IMR-90 (cell line): ENCODE results near the gene ARHGAP10. TPM values are rescaled to one million over a fixed set of nuclear protein-coding genes. Genes with fewer than 3 reads are reported as not detected.

Source experiments
- ATAC-seq: fragments of 200-7000 bp; cut with Tn5 transposase; 2 replicates; pipeline ENCODE4 v1.9.1; 2020; ENCODE audit warnings: low read depth, mild to moderate bottlenecking, moderate library complexity
- BruUV-seq: library from RNA; stranded (reverse); fragments of 400-500 nt; replicated peaks from 2 replicates; lab custom pipeline; 2021; lab: Mats Ljungman, UMichigan
- CTCF ChIA-PET: fragments of 300-600 bp; formaldehyde crosslinking; extraction: SDS; loops from one replicate; lab custom pipeline; 2021; ENCODE audit warnings: antibody characterized with exemption; lab: Yijun Ruan, JAX
- POLR2A ChIA-PET: fragments of 300-600 bp; sonication (Branson Sonifier 250); formaldehyde crosslinking; loops from one replicate; lab custom pipeline; 2022; ENCODE audit warnings: antibody characterized with exemption; ENCODE audit not compliant: unreplicated experiment; lab: Charles Lee
- DNase-seq: peaks from one replicate; pipeline ENCODE4 v3.0.0; 2013
- H2AFZ ChIP-seq: replicated peaks from 2 replicates; pipeline ENCODE3; 2013; ENCODE audit warnings: low read length, mild to moderate bottlenecking; ENCODE audit not compliant: poor library complexity
- H2AK5ac ChIP-seq: 2 replicates; pipeline ENCODE4 v1.6.1; 2013; ENCODE audit warnings: low read depth, low read length, inconsistent platforms
- H2AK9ac ChIP-seq: replicated peaks from 2 replicates; pipeline ENCODE3; 2013; ENCODE audit warnings: mild to moderate bottlenecking, low read depth, low read length, moderate library complexity; ENCODE audit not compliant: poor library complexity
- H2BK120ac ChIP-seq: 2 replicates; pipeline ENCODE4 v1.6.1; 2013; ENCODE audit warnings: low read depth, low read length, inconsistent platforms
- H2BK15ac ChIP-seq: 3 replicates; pipeline ENCODE4 v1.6.1; 2013; ENCODE audit warnings: low read depth, low read length, inconsistent platforms
- H2BK20ac ChIP-seq: 2 replicates; pipeline ENCODE4 v1.6.1; 2013; ENCODE audit warnings: low read depth, mild to moderate bottlenecking, inconsistent platforms, low read length, moderate library complexity
- H2BK5ac ChIP-seq: 2 replicates; pipeline ENCODE4 v1.6.1; 2013; ENCODE audit warnings: mild to moderate bottlenecking, low read depth, low read length, inconsistent platforms; ENCODE audit not compliant: poor library complexity, severe bottlenecking
- H3K14ac ChIP-seq: replicated peaks from 2 replicates; pipeline ENCODE4 v1.6.1; 2013; ENCODE audit warnings: low read depth, low read length, inconsistent platforms
- H3K18ac ChIP-seq: 2 replicates; pipeline ENCODE4 v1.6.1; 2013; ENCODE audit warnings: low read depth, low read length, control low read depth
- H3K23ac ChIP-seq: 2 replicates; pipeline ENCODE4 v1.6.1; 2013; ENCODE audit warnings: low read depth, low read length, inconsistent platforms
- H3K27ac ChIP-seq: 2 replicates; pipeline ENCODE4 v1.5.1; 2013; ENCODE audit warnings: mild to moderate bottlenecking, control low read depth, low read length; ENCODE audit not compliant: insufficient read depth
- H3K27me3 ChIP-seq: 2 replicates; pipeline ENCODE4 v1.6.1; 2013; ENCODE audit warnings: low read length; ENCODE audit not compliant: control insufficient read depth, insufficient read depth
- H3K36me3 ChIP-seq: 2 replicates; pipeline ENCODE4 v1.6.1; 2013; ENCODE audit warnings: low read length, mixed read lengths; ENCODE audit not compliant: control insufficient read depth, insufficient read depth
- H3K4ac ChIP-seq: 2 replicates; pipeline ENCODE4 v1.6.1; 2013; ENCODE audit warnings: low read depth, low read length, inconsistent platforms
- H3K4me1 ChIP-seq: 2 replicates; pipeline ENCODE4 v1.6.1; 2013; ENCODE audit warnings: low read length, mixed read lengths; ENCODE audit not compliant: control insufficient read depth, insufficient read depth
- H3K4me2 ChIP-seq: 2 replicates; pipeline ENCODE4 v1.6.1; 2013; ENCODE audit warnings: low read depth, mild to moderate bottlenecking, control low read depth, low read length, moderate library complexity
- H3K4me3 ChIP-seq: 2 replicates; pipeline ENCODE4 v1.5.1; 2013; ENCODE audit warnings: low read depth, mild to moderate bottlenecking, control low read depth, low read length, moderate library complexity; ENCODE audit not compliant: insufficient read depth
- H3K56ac ChIP-seq: 2 replicates; pipeline ENCODE4 v1.6.1; 2013; ENCODE audit warnings: low read length, inconsistent platforms; ENCODE audit not compliant: insufficient read depth; ENCODE audit errors: extremely low read depth
- H3K79me1 ChIP-seq, 2 experiments: 2 replicates each; pipeline ENCODE4 v1.6.1; 2013; ENCODE audit warnings: low read length in 2 of 2, inconsistent platforms in 1 of 2, low read depth in 1 of 2
- H3K9ac ChIP-seq: 2 replicates; pipeline ENCODE4 v1.6.1; 2013; ENCODE audit warnings: low read depth, low read length, control low read depth
- H3K9me1 ChIP-seq: 2 replicates; pipeline ENCODE4 v1.6.1; 2013; ENCODE audit warnings: low read length, inconsistent platforms; ENCODE audit not compliant: insufficient read depth
- H3K9me3 ChIP-seq: 2 replicates; pipeline ENCODE4 v1.6.1; 2013; ENCODE audit warnings: low read length; ENCODE audit not compliant: control insufficient read depth, insufficient read depth
- H4K20me1 ChIP-seq: 2 replicates; pipeline ENCODE4 v1.6.1; 2013; ENCODE audit warnings: low read length, inconsistent platforms; ENCODE audit not compliant: insufficient read depth
- H4K5ac ChIP-seq: 2 replicates; pipeline ENCODE4 v1.6.1; 2013; ENCODE audit warnings: mild to moderate bottlenecking, low read depth, low read length, control low read depth
- H4K8ac ChIP-seq, 2 experiments: 2 replicates each; pipeline ENCODE4 v1.6.1; 2013; ENCODE audit warnings: low read depth in 2 of 2, low read length in 2 of 2, control low read depth in 1 of 2, inconsistent platforms in 1 of 2
- H4K91ac ChIP-seq: 2 replicates; pipeline ENCODE4 v1.6.1; 2013; ENCODE audit warnings: low read depth, low read length, inconsistent platforms; ENCODE audit not compliant: insufficient read depth
- CEBPB ChIP-seq: IDR thresholded peaks from 2 replicates; pipeline ENCODE4 v1.6.1; 2012; ENCODE audit warnings: low read depth, low read length, improper control_type of control experiment
- MAFK ChIP-seq: IDR thresholded peaks from 2 replicates; pipeline ENCODE4 v1.6.1; 2012; ENCODE audit warnings: low read depth, low read length, improper control_type of control experiment
- MAZ ChIP-seq: IDR thresholded peaks from 2 replicates; pipeline ENCODE4 v1.6.1; 2012; ENCODE audit warnings: low read depth, mild to moderate bottlenecking, low read length, improper control_type of control experiment, moderate library complexity, borderline replicate concordance
- NFE2L2 ChIP-seq: fragments of 150-350 bp; IDR thresholded peaks from 2 replicates; pipeline ENCODE4 v1.6.1; 2016; ENCODE audit warnings: low read depth, mild to moderate bottlenecking, low read length
- POLR2A ChIP-seq: IDR thresholded peaks from 2 replicates; pipeline ENCODE4 v1.6.1; 2012; ENCODE audit warnings: mild to moderate bottlenecking, low read depth, low read length
- RCOR1 ChIP-seq: IDR thresholded peaks from 2 replicates; pipeline ENCODE4 v1.6.1; 2012; ENCODE audit warnings: mild to moderate bottlenecking, low read length, improper control_type of control experiment; ENCODE audit not compliant: insufficient replicate concordance
- WGBS, 2 experiments: methylation state at CpG; one replicate each; pipeline versions ENCODE4 v1.1.5 to v1.1.7; 2013; ENCODE audit warnings: missing lambda C conversion rate in 2 of 2; ENCODE audit not compliant: insufficient read length in 1 of 2; ENCODE audit errors: extremely low coverage in 2 of 2; 5-methylcytosine and 5-hydroxymethylcytosine counted together
- dilution Hi-C: fragments of 300-500 bp; cut with HindIII; formaldehyde crosslinking; loops from one replicate; pipeline ENCODE4 v1.14.3; 2018; ENCODE audit warnings: low sequenced_read_pairs; ENCODE audit not compliant: unreplicated experiment
- in situ Hi-C: fragments of 300-500 bp; cut with MboI; formaldehyde crosslinking; loops from 3 replicates; pipeline ENCODE4 v1.14.3; 2019; ENCODE audit warnings: low sequenced_read_pairs, inconsistent platforms, mixed read lengths
- intact Hi-C: fragments of 100-400 bp; cut with micrococcal nuclease; formaldehyde crosslinking; loops from 2 replicates; pipeline ENCODE4 v1.10.0; 2022
- polyA plus RNA-seq, 3 experiments: library from polyadenylated mRNA; depleted of rRNA; stranded (reverse); fragments of >200 nt; gene quantifications; 2 replicates each; pipeline ENCODE4 v1.2.3, GENCODE V29; 2012; ENCODE audit warnings: low replicate concordance in 1 of 3
- total RNA-seq: library from RNA; depleted of rRNA; stranded (reverse); fragments of >200 nt; gene quantifications from 2 replicates; pipeline ENCODE4 v1.2.3, GENCODE V29; 2012

Gene ARHGAP10
- total and polyA plus RNA-seq, 2 of the 4 experiments (the other 2 are of a cell fraction): 27.1 to 29.4 TPM

GRCh38 chr4:147824316-147824715 is 92.4 kb downstream of the ARHGAP10 start:
- no TSS peak for BruUV-seq
- in situ Hi-C loops: no loop called here

More at GRCh38 chr4:147824316-147824715, 92.4 kb downstream of the ARHGAP10 start:
- Histone ChIP-seq H4K8ac (no peak overlapping the region), H3K4me1 (peaks cover 17% of the 10 kb centered on the region), H2AK9ac (no peak overlapping the region), H3K4me2 (no peak overlapping the region), H4K5ac (no peak overlapping the region), H3K27ac (no peak overlapping the region), H2BK15ac (no peak overlapping the region), H3K18ac (no peak overlapping the region), H3K9me1 (peaks cover 24% of the 10 kb centered on the region), H4K20me1 (peaks cover 11% of the 10 kb centered on the region), H3K4ac (no peak overlapping the region), H2BK20ac (no peak overlapping the region), H2BK5ac (no peak overlapping the region), H3K36me3 (peaks cover 9% of the 10 kb centered on the region), H2AFZ (no peak overlapping the region), H3K56ac (no peak overlapping the region), H4K91ac (no peak overlapping the region), H3K14ac (no peak overlapping the region), H3K23ac (no peak overlapping the region), H3K4me3 (no peak overlapping the region), H2AK5ac (no peak overlapping the region), H3K27me3 (no peaks in the 10 kb centered on the region), H2BK120ac (no peak overlapping the region), H3K79me1 (peaks cover 49 to 71% of the 10 kb centered on the region in 2 experiments), H3K9me3 (no peaks in the 10 kb centered on the region), H3K9ac (no peak overlapping the region)
- WGBS, 2 experiments: no CpG with 5 or more reads among the region's 5 CpGs
- dilution Hi-C loops (no loop called here), intact Hi-C loops (loop anchor here (5.0 kb wide), 1 partner anchor 47 kb away; no protein-coding TSS in a partner anchor)
- ChIA-PET POLR2A (no interaction called here), CTCF (interaction anchor here (0.5 to 1.6 kb wide), 2 partner anchors 28 to 41 kb away, joined by 3 read pairs; no protein-coding TSS in a partner anchor)
- ATAC-seq: no peak
- DNase-seq: no peak
- TF ChIP-seq RCOR1 (no peak), MAFK (no peak), CEBPB (no peak), MAZ (no peak), POLR2A (no peak), NFE2L2 (no peak)
